GM19240 (cell line): ENCODE measurements around the gene KRTAP6-2.

Experiments
- DNase-seq: peaks from one replicate; pipeline ENCODE4 v3.0.0; 2011; ENCODE audit warnings: low spot score; ENCODE audit not compliant: insufficient read length

Gene KRTAP6-2

DNA sequence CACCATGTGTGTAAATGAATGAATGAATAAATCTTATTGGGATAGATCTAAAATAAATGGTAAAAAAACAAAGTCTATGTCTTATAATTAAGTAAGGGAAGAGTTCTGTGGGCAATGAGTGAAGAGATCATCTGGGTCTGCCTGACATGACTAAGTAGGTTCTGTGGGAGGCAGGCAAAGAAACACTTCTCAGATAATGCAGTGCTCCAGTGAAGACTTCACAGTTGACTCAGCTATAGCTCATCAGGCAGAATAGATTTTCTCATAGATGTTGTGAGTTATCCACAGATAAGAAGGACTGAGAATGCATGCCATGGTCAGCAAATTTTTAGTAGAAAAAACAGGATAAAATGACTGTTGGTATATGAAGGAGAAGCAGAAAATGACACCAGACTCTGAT lies 20.9 kb downstream of the KRTAP6-2 start:
- DNase-seq: no peak

DNA sequence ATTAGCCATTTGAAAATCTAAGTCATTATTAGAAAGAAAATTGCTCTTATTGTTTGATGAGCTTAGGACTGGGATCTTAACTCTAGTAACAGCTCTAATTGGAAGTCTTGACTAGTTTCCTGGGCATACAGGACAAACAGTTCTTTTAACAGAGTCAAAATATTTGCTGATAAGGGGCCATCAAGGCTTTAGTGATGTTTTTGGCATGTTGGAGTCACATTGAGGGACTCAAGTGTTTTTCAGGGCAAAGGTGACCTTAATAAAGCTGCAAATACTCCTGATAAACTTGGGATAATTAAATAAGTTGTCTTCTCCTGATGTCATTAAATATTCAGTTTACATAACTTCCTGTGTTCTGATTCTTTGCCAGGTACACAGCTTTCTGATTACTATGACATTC lies 31.1 kb downstream of the KRTAP6-2 start:
- DNase-seq: no peak

DNA sequence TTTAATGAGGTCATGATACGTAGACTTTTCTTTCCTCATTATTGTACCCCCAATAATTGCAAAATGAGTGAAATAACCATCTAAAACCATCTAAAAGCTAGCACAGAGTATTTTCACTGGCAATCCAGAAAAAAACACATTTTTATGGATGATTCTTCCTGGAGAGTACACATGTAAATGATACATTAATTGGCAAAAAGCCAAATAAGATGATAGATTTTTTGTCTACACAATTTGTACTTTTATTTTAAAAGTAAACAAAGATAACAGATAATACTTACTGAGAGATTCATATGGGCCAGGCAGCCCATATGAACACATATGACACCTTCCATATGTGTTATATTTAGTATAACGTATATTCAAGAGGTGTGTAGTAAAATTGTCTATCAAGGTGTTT lies 35.1 kb downstream of the KRTAP6-2 start:
- no peak for DNase-seq

DNA sequence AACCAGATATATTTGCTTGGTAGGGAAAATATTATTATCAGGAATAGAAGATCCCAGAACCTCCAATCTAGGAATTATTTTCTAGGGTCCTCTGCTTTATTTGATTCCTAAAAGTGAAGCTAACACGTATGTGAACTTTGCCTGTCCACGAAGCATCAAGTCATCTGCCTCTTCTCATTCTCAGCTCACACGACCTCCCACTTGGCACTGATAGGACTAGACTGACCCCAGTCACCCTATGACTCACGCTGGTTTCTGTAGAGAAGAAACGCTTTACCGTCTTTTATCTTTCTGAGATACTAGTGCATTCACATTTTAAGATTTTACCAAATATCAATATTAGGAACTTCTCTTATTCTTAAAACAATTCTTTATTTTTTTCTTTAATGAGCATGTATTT lies 35.6 kb downstream of the KRTAP6-2 start:
- no peak for DNase-seq

DNA sequence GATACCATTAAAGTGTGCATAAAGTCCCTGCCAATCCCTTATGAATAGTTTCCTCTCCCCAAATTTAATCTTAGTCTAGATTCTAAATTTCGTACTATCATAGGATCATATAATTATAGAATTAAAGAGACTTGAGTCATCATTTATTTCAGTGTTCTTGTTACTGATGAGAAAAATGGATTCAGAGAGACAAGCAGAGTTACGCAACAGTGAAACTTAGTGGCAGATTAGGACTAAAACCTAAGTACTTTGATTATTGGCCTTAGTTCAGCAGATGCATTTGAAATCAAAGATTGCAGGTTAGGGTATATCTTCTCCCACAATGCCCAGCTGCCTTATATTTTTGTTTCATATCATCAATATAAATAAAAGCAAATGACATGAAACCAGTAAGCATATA lies 36.7 kb downstream of the KRTAP6-2 start:
- DNase-seq: no peak

DNA sequence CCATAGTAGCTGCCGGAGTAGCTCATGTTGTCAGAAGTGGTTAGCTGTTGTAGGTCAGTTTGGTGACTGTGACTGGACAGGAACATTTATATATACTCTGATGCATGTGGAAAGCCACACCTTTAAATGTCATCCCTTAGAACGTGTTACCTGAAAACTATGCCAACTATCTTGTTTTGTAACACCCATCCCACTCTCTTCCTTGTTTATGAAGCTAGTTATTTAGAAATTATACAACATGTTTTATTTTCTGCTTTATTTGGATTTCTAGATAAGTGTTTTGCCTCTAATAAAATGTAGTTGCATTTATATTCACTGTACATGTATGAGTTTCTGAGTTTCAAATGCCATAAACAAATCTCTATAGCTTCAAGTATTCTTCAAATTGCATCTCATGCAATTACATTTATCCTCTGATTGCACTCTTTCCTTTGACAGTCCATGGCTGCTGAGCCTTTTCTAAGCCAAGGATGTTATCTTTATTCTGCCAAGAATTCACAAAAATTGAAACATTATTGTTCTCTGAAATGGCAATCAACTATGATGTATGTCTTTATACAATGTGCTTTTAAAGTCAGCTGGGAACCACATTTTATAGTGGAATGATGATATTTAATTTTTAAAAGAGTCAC lies 37.3 kb downstream of the KRTAP6-2 start, which contains the start of gene KRTAP19-7:
TSS of gene KRTAP19-7 (minus strand) at position 51 of the 632 bp plus-strand sequence. CDS start at position 26, 25 bp downstream.
- no peak for DNase-seq

DNA sequence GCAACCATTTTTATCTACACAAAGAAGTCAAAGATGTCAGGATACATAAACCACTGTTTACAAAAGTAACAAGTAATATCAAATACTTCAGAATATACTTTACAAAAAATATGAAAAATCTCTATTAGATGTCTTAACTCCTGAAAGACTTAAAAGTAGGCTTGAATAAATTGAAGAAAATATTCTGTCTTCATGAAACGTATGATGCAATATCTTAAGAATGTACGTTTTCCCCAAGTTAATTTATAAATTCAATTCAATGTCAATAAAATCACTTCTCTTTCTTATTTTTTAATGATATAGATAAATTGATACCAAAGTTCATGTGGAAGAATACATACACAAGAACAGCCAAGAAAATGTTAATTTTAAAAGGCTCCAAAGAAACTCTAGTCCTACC lies 43.6 kb downstream of the KRTAP6-2 start:
- DNase-seq: no peak

DNA sequence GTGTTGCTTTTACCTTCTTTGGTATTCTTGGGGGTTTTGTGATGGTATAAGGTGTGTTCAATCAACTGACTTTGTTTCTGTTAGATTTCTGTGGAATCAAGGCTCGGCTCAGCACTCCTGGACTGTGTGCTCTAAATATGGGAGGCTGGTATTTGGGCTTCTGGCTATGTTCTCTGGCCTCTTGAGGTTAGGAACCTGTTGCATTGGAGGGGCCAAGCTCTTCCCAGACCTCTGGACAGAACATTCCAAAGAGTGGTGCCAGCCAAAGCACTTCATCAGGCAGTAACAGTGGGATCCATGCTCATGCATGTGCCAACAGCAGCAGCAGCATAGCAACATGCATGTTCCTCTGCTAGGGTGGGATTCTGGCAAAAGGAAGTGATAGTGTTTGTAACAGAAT lies 45.9 kb downstream of the KRTAP6-2 start:
- DNase-seq: no peak
